GM21737 (cell line): ENCODE measurements around the gene SCAPER.
A peak's percentile ranks its signal among the peaks of the same experiment; 100 is the strongest.
"Not testable (repeated sequence)": the region's sequence is repeated elsewhere in the genome, so short reads cannot be mapped to it uniquely, and the experiment has no call there.

Source experiments
- ATAC-seq: cut with Tn5 transposase; IDR thresholded peaks from one replicate; pipeline ENCODE4 v1.9.1; 2021; ENCODE audit warnings: mild to moderate bottlenecking, moderate library complexity; ENCODE audit not compliant: unreplicated experiment

The SCAPER gene

DNA sequence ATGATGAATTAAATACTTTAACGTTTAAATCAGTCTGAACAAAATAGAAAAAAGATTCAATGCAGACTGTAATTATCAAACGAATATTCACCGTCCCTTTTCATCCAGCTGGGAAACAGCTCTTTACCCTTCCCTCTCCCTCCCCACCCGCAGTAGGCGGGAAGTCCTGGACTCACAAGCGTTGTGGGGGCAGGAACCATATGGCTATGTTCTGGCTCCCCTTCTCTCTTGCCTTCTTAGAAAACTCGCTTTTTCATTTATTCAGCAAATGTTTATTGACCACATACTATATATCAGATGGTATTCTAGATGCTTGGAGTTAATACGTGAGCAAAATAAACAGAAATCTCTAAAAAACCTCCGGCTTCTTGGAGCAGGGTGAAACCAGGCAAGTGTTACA, 715 bp upstream of the SCAPER start:
- no peak for ATAC-seq

DNA sequence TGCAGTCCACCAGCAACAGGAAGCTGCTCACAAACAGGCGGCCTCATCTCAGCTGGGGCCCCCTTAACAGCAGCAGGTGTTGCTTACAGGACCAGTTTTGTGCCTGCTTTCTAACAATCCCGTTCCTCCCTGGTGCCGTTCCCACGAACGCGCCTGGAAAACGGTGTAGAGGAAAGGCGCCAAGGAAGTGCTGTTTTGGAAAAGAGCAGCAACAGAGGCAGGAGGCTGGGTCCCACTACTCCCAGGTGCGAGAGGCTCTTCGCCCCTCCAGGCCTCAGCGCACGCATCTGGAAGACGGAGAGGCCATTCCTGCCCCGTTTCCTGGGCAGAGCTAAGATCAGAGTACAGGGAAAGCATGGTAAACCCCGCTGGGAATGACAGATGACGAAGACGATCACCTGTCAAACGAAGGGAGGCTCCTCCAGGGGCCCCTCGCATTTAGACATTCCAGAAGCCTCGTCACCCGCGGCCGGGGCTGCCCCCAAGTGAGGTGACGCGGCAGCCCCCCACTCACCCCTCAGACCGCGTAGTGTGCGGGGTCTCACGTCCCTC, 603 bp downstream of the SCAPER start:
- peak; percentile 3 for ATAC-seq

DNA sequence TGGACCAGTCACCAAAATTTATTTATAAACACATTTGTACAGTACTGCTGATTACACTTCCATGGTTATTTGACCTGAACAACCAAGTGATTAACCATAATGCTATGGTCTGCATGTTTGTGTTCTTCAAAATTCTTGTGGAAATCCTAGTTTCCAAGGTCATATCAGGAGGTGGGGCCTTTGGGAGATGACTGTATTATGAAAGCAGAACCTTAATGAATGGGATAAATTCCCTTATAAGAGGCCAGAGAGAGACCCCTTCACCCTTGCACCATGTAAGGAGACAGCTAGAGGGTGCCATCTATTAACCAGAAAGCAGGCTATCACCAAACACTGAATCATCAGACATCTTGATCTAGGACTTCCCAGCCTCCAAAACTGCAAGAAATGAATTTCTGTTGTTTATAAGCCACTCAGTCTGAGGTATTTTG, 1.9 kb downstream of the SCAPER start:
- no peak for ATAC-seq

DNA sequence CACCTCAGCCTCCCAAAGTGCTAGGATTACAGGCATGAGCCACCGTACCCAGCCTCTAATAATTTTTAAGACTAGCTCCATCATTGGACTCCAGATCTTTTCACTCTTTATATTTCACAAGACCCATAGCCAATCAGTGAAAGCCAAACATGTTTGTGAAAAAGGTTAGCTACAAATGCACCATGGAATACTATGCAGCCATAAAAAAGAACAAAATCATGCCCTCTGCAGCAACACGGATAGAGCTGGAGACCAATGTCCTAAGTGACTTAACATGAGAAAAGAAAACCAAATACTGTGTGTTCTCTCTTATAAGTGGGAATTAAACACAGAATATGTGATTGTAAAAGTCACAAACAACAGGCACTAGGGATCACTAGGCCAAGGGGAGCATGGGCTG, 3.2 kb downstream of the SCAPER start:
- ATAC-seq: no peak

DNA sequence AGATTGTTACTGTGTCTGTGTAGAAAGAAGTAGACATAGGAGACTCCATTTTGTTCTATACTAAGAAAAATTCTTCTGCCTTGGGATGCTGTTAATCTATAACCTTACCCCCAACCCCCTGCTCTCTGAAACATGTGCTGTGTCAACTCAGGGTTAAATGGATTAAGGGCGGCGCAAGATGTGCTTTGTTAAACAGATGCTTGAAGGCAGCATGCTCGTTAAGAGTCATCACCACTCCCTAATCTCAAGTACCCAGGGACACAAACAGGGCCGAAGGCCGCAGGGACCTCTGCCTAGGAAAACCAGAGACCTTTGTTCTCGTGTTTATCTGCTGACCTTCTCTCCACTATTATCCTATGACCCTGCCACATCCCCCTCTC, 5.2 kb downstream of the SCAPER start:
- ATAC-seq: not testable (repeated sequence)

DNA sequence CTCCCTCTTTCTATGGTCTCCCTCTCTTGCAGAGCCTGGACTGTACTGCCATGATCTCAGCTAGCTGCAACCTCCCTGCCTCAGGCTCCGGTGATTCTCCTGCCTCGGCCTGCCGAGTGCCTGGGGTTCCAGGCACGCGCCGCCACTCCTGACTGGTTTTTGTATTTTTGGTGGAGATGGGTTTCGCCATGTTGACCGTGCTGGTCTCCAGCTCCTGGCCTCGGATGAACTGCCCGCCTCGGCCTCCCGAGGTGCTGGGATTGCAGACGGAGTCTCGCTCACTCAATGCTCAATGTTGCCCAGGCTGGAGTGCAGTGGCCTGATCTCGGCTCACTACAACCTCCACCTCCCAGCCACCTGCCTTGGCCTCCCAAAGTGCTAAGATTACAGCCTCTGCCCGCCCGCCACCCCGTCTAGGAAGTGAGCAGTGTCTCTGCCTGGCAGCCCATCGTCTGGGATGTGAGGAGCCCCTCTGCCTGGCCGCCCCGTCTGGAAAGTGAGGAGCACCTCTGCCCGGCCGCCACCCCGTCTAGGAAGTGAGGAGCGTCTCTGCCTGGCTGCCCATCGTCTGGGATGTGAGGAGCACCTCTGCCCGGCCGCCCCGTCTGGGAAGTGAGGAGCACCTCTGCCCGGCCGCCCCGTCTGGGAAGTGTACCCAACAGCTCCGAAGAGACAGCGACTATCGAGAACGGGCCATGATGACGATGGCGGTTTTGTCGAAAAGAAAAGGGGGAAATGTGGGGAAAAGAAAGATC, 5.8 kb downstream of the SCAPER start:
- not testable (repeated sequence) for ATAC-seq

DNA sequence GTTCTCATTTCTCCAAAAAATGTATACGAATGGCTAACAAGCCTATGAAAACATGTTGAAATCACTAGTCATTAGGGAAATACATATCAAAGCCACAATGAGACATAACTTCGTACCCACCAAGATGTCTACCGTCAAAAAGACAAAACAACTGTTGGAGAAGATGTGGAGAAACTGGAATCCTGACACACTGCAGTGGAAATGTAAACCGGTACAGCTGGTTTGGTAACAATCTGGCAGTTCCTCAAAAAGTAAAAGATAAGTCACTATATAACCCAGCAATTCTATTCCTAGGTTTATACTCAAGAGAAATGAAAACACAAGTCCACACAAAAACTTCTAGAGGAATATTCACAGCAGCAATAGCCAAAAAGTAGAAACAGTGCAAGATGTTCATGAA, 7.0 kb downstream of the SCAPER start:
- ATAC-seq: no peak

DNA sequence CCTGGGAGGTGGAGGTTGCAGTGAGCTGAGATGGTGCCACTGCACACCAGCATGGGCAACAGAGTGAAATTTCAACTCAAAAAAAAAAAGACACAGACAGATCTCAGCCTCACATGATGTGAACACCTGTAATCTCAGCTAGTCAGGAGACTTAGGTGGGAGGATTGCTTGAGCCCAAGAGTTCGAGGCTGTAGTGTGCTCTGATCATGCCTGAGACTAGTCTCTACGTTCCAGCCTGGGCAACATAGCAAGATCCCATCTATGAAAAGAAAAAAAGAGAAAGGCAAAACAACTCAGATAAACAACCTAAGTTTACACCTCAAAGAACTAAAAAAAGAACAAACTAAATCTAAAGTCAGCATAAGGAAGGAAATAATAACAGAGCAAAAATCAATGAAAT, 11.0 kb downstream of the SCAPER start:
- ATAC-seq: no peak

DNA sequence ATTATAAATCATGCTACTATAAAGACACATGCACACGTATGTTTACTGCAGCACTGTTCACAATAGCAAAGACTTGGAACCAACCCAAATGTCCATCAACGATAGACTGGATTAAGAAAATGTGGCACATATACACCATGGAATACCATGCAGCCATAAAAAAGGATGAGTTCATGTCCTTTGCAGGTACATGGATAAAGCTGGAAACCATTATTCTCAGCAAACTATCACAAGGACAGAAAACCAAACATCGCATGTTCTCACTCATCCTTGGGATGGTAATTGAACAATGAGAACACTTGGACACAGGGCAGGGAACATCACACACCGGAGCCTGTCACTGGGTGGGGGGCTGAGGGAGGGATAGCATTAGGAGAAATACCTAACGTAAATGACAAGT, 12.3 kb downstream of the SCAPER start:
- not testable (repeated sequence) for ATAC-seq

DNA sequence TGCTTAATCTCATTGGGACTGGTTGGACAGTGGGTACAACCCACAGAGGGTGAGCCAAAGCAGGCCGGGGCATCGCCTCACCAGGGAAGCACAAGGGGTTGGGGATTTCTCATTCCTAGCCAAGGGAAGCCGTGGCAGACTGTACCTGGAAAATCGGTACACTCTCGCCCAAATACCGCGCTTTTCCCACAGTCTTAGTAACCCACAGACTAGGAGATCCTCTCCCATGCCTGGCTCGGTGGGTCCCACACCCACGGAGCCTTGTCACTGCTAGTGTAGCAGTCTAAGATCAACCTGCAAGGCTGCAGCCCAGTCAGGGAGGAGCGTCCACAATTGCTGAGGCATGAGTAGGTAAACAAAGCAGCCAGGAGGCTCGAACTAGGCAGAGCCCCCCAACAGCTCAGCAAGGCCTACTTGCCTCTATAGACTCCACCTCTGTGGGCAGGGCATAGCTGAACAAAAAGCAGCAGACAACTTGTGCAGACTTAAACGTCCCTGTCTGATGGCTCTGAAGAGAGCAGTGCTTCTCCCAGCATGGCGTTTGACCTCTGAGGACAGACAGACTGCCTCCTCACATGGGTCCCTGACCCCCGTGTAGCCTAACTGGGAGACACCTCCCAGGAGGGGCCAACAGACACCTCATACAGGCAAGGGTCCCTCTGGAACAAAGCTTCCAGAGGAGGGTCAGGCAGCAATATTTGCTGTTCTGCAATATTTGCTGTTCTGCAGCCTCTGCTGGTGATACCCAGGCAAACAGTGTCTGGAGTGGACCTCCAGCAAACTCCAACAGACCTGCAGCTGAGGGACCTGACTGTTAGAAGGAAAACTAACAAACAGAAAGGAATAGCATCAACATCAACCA, 17.6 kb downstream of the SCAPER start:
- ATAC-seq: not testable (repeated sequence)

DNA sequence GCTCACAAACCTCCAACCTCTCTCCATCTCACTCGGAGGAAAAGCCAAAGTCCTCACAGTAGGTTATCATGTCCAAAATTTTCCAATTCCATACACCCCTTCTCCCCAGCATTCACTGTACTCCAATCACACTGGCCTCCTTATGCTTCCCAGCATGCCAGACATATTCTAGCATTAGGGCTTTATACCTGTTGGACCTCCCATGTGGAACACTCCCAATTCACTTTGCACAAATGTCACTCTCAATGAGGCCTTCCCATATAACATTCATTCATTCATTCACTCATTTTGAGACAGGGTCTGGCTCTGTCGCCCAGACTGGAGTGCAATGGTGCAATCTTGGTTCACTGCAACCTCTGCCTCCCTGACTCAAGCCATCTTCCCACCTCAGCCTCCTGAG, 19.9 kb downstream of the SCAPER start:
- no peak for ATAC-seq

DNA sequence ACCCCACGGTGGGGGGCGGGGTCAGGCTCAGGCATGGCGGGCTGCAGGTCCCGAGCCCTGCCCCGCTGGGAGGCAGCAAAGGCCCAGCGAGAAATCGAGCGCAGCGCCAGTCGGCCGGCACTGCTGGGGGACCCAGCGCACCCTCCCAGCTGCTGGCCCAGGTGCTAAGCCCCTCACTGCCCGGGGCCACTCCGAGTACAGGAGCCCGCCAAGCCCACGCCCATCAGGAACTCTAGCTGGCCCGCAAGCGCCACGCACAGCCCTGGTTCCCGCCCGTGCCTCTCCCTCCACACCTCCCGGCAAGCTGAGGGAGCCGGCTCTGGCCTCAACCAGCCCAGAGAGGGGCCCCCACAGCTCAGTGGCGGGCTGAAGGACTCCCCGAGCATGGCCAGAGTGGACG, 29.2 kb downstream of the SCAPER start:
- ATAC-seq: no peak

DNA sequence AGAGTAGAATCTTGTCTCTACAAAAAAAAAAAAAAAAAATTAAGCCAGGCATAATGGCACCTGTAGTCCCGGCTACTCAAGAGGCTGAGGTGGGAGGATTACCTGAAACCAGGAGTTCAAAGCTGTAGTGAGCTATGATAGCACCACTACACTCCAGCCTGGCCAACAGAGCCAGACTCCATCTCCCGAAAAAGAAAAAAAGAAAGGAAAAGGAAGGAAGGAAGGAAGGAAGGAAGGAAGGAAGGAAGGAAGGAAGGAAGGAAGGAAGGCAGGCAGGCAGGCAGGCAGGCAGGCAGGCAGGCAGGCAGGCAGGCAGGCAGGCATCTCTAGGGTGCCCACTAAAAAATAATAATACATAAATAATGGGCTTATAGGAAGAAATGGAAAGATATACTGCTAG, 32.1 kb downstream of the SCAPER start:
- not testable (repeated sequence) for ATAC-seq

DNA sequence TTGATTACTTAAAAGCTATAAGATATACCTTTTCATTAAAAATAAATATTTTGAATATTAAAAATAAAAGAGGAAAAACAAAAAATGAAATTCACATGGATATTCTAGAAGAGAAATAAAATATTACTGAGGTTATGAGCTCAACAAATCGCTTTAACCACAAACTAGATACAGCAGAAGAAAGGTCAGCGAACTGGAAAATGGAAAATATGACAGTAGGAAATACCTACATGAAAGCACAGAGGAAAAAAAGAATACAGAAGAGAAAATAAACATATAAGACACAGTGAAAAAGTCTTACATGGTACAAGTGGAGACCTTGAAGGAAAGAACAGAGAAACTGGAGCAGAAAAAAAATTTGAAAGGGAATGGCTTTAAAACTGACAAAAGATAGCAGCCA, 33.2 kb downstream of the SCAPER start:
- ATAC-seq: no peak

DNA sequence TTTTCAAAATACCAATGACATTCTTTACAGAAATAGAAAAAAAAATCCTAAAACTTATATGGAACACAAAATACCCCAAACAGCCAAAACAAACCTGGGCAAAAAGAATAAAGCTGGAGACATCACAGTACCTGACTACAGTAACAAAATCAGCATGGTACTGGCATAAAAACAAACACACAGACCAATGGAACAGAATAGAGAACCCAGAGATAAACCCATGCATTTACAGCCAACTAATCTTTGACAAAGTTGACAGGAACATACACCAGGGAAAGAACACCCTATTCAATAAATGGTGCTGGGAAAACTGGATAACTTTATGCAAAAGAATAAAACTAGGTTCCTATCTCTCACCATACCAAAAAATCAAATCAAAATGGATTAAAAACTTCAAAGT, 36.4 kb downstream of the SCAPER start:
- no peak for ATAC-seq

DNA sequence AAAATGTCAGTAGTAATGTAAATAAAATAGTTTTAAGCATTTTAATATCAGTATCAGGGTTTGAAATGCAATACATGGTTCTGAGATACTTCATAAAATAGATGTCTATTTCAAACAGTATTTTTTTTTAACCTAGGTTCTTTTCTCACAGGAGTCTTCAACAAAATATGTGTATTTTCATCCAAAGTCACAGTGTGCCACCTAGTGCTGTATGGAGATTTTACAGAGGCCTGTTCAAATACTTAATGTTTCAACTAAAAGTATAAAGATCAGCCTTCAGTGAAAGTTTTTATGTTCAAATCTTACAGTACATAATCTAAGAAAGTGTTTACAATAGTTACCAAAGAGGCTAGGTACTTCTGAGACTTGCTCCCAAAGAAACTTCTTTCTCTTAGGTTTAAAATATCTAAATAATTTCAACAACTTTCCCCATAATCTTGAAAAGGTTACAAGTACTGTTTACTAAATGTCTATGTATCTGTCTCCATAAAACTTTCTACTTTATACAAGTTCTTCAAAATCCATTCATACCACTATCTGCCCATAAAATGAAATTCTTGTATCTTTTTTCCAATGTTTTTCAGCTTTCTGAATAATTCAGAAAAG, 38.3 kb downstream of the SCAPER start:
- ATAC-seq: no peak

DNA sequence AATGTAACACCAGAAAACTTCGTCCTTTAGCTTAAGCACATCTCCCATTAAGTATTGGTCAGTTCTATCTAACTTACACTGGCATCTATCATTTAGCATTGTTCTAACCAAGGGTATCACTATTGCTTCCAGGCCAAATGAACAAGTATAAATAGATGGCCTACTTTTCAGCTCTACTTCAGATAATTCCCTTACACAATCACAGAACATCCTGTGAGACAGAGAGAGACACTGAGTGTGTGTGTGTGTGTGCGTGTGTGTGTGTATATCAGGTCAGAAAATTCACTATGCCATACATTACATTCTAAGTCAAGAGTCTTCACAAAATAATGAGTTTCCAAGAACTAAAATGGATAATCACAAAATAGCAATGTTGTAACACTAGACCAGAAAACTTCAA, 39.1 kb downstream of the SCAPER start:
- ATAC-seq: no peak

DNA sequence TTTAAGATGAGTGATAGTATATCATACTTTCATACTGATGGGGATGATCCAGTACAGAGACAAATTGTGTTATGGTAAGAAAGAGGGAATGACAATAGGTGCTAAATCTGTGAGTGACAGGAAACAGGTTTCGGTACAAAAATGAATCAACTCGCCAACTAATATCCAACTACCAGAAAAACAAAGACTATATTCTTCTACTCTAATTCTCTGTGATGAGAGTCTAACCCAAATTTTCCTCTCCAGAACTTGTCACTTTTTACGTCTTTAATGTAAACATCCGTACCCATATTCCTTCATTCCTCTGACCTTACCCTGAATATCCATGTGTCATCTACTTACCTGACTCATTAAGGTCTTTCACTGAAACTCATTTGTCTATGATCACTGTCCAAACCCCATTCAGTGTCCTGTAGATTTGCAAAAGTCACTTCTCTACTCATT, 39.6 kb downstream of the SCAPER start:
- no peak for ATAC-seq

DNA sequence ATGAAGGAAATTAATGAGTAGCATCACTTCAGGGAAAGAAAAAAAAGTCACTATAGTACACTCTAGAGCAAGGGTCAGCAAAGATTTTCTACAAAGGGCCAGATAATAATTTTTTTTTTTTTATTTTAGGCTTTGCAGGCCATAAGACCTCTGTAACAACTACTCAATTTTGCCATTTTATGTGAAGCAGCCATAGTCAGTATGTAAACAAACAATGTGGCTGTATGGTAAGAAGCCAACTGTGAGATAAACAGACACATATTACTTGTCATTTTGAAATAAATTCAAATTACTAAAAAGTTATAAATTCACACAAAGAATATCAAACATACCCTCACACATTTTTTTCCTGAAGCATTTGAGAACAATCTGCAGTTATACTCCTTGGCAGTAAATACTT, 40.6 kb downstream of the SCAPER start:
- no peak for ATAC-seq

DNA sequence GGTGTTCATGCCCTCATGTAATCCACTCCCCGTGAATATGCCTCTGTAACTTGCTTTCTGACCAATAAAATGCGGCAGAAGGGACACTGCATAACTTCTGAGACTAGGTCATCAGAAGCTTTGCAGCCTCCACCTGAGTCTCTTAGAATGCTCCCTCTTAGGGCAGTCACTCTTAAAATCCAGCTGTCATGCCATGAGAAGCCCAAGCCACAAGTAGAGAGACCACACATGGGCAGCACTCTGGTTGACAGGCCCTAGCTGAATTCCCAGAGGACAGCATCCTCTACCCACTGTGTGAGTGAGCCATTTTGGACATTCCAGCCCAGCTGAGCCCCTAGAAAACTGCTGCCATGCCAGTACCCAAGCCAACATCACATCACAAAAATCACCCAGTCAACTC, 41.4 kb downstream of the SCAPER start:
- no peak for ATAC-seq

DNA sequence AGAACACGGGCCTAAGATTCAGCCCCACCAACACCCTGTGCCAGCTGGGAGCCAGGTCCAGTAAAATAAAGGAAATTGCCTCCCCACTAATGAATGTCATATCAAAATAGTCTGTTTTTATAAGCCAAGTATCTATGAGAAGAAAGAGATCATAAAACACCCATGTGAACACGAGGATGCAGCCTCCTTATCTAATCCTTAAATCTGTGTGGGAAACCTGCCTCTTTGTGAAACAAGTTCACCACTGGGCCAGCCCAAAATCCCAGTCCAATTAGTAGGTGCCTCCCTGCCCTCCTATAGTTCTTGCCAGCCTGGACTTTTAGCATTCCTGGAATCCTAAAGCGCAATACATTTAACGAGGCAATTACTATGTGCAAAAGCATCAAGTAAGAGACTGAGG, 42.0 kb downstream of the SCAPER start:
- no peak for ATAC-seq
